ENCODE measurements around the gene TAS2R46. TPM values are rescaled to one million over a fixed set of nuclear protein-coding genes. Genes with fewer than 3 reads are reported as not detected.
"Not testable (repeated sequence)": the region's sequence is repeated elsewhere in the genome, so short reads cannot be mapped to it uniquely, and the experiment has no call there.

TAS2R46 gene
- 0.65 and 0.79 TPM in 2 replicates for total RNA-seq

- not testable (repeated sequence) for DNase-seq (ENCODE audit: low read depth in 2 of 2)
Measured at GRCh38 chr12:11062194-11062593, at the start of gene TAS2R46. Gene TAS2R46, minus strand, starts transcription at chr12:11062294. Its CDS starts 0 bp downstream, at chr12:11062294.

GRCh38 chr12:11111213-11111612, 49.1 kb upstream of the TAS2R46 start:
- not testable (repeated sequence) for DNase-seq (ENCODE audit: low read depth in 2 of 2)

GRCh38 chr12:11108862-11109261, 46.8 kb upstream of the TAS2R46 start:
- no peak for DNase-seq (ENCODE audit: low read depth in 2 of 2)

- DNase-seq (ENCODE audit: low read depth in 2 of 2) = no peak
Measured at GRCh38 chr12:11107719-11108118, 45.6 kb upstream of the TAS2R46 start.

- DNase-seq (ENCODE audit: low read depth in 2 of 2) = no peak
Measured at GRCh38 chr12:11106288-11106687, 44.2 kb upstream of the TAS2R46 start.

- DNase-seq (ENCODE audit: low read depth in 2 of 2) = no peak
Measured at GRCh38 chr12:11105546-11105945, 43.5 kb upstream of the TAS2R46 start.

- not testable (repeated sequence) for DNase-seq (ENCODE audit: low read depth in 2 of 2)
Measured at GRCh38 chr12:11094910-11095309, 32.8 kb upstream of the TAS2R46 start.

GRCh38 chr12:11092128-11092527, 30.0 kb upstream of the TAS2R46 start, which contains the start of gene TAS2R43:
Gene TAS2R43, minus strand, starts transcription at chr12:11092313. Its CDS starts 84 bp downstream, at chr12:11092229.
- no peak for DNase-seq (ENCODE audit: low read depth in 2 of 2)

GRCh38 chr12:11089246-11089645, 27.2 kb upstream of the TAS2R46 start:
- DNase-seq (ENCODE audit: low read depth in 2 of 2) = peak in 1 of 2 donors; percentile 74

- peak; percentile 31 to 93 for DNase-seq (ENCODE audit: low read depth in 2 of 2)
Measured at GRCh38 chr12:11085419-11085818, 23.3 kb upstream of the TAS2R46 start.

- DNase-seq (ENCODE audit: low read depth in 2 of 2) = no peak
Measured at GRCh38 chr12:11081987-11082386, 19.9 kb upstream of the TAS2R46 start.

GRCh38 chr12:11078246-11078645, 16.2 kb upstream of the TAS2R46 start:
- no peak for DNase-seq (ENCODE audit: low read depth in 2 of 2)

- no peak for DNase-seq (ENCODE audit: low read depth in 2 of 2)
Measured at GRCh38 chr12:11075642-11076041, 13.5 kb upstream of the TAS2R46 start.

GRCh38 chr12:11071414-11071813, 9.3 kb upstream of the TAS2R46 start:
- peak in 1 of 2 donors; percentile 61 for DNase-seq (ENCODE audit: low read depth in 2 of 2)

GRCh38 chr12:11070999-11071398, 8.9 kb upstream of the TAS2R46 start:
- DNase-seq (ENCODE audit: low read depth in 2 of 2) = peak in 1 of 2 donors; percentile 43

- no peak for DNase-seq (ENCODE audit: low read depth in 2 of 2)
Measured at GRCh38 chr12:11069854-11070365, 7.8 kb upstream of the TAS2R46 start.

- peak; percentile 34 to 51 for DNase-seq (ENCODE audit: low read depth in 2 of 2)
Measured at GRCh38 chr12:11067514-11067913, 5.4 kb upstream of the TAS2R46 start.

GRCh38 chr12:11059784-11060183, 2.3 kb downstream of the TAS2R46 start:
- peak in 1 of 2 donors; percentile 46 for DNase-seq (ENCODE audit: low read depth in 2 of 2)

- DNase-seq (ENCODE audit: low read depth in 2 of 2) = no peak
Measured at GRCh38 chr12:11059041-11059440, 3.1 kb downstream of the TAS2R46 start.

GRCh38 chr12:11055306-11055705, 6.8 kb downstream of the TAS2R46 start:
- DNase-seq (ENCODE audit: low read depth in 2 of 2) = peak; percentile 26 to 29

GRCh38 chr12:11049806-11050531, 12.1 kb downstream of the TAS2R46 start:
- DNase-seq (ENCODE audit: low read depth in 2 of 2) = not testable (repeated sequence)

- not testable (repeated sequence) for DNase-seq (ENCODE audit: low read depth in 2 of 2)
Measured at GRCh38 chr12:11041366-11041765, 20.7 kb downstream of the TAS2R46 start.

GRCh38 chr12:11040162-11040561, 21.9 kb downstream of the TAS2R46 start:
- peak in 1 of 2 donors; percentile 34 for DNase-seq (ENCODE audit: low read depth in 2 of 2)

Measured in lung microvascular endothelial cell (primary cell).